BJ (cell line): ENCODE data around the gene ADAMTS18. TPM values are rescaled to one million over a fixed set of nuclear protein-coding genes. Genes with fewer than 3 reads are reported as not detected.

ENCODE experiments used
- CTCF ChIA-PET: fragments of 350-600 bp; formaldehyde crosslinking; extraction: SDS; loops from one replicate; lab custom pipeline; 2021; ENCODE audit warnings: antibody characterized with exemption, inconsistent platforms; lab: Yijun Ruan, JAX
- POLR2A ChIA-PET: fragments of 300-600 bp; sonication (Branson Sonifier 250); formaldehyde crosslinking; extraction: SDS; loops from one replicate; lab custom pipeline; 2021; ENCODE audit warnings: antibody characterized with exemption; lab: Charles Lee
- DNase-seq: peaks from one replicate; pipeline ENCODE4 v3.0.0-alpha.2; 2011; ENCODE audit warnings: low read depth
- H3K27me3 ChIP-seq: 2 replicates; pipeline ENCODE4 v1.6.0; 2011; ENCODE audit warnings: low read length; ENCODE audit not compliant: control insufficient read depth, insufficient read depth
- H3K36me3 ChIP-seq: 2 replicates; pipeline ENCODE4 v1.5.1; 2011; ENCODE audit warnings: low read length; ENCODE audit not compliant: control insufficient read depth, insufficient read depth
- H3K4me3 ChIP-seq: 2 replicates; pipeline ENCODE4 v1.5.1; 2011; ENCODE audit warnings: low read depth, mild to moderate bottlenecking, control low read depth, low read length
- polyA plus RNA-seq: library from polyadenylated mRNA; depleted of rRNA; stranded (reverse); fragments of >200 nt; gene quantifications from 2 replicates; pipeline ENCODE4 v1.2.3, GENCODE V29; 2011
- TF ChIP-seq, protein P1 (sequence below): IDR thresholded peaks from 2 replicates; pipeline ENCODE4 v1.5.1; 2011; ENCODE audit warnings: low read depth, mild to moderate bottlenecking, control low read depth, inconsistent platforms, low read length, moderate library complexity; ENCODE audit not compliant: insufficient read depth

Gene ADAMTS18
- polyA plus RNA-seq, 1 experiment = not detected

DNA sequence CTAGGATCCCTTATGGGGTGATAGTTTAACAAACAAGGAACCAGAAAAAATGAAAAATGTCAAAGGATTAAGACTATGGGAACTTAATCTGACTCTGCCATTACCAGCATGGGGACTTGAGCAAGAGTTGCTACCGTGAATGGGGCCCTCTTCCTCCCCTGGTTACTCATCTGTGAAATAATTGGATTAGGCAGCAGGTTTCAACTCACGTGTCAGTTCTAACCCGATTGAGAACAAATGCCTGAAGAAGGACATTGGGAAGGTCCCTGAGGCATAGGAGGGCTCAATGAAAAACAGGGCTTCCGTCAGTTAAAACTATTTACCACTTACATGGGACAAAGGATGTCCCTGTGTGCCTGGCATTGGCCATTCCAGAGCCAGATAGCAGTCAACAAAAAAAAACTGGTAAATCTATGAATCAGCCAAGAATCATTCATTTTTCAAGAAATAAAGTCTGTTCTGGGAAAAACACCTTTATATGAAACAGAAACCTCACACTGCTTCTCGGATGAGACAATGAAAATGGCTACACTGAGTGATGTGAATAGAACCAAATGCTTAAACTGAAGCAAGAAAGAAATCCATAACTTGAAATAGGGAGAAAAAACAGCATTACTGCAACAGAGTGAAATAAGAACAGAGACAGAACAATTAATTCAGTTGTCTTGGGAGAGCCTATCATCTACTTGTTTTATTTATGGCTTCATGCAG lies 104.3 kb downstream of the ADAMTS18 start:
- DNase-seq = no peak
- no peaks in the 10 kb centered on the region for H3K27me3 ChIP-seq
- no peaks in the 10 kb centered on the region for H3K36me3 ChIP-seq
- TF ChIP-seq, protein P1, sequence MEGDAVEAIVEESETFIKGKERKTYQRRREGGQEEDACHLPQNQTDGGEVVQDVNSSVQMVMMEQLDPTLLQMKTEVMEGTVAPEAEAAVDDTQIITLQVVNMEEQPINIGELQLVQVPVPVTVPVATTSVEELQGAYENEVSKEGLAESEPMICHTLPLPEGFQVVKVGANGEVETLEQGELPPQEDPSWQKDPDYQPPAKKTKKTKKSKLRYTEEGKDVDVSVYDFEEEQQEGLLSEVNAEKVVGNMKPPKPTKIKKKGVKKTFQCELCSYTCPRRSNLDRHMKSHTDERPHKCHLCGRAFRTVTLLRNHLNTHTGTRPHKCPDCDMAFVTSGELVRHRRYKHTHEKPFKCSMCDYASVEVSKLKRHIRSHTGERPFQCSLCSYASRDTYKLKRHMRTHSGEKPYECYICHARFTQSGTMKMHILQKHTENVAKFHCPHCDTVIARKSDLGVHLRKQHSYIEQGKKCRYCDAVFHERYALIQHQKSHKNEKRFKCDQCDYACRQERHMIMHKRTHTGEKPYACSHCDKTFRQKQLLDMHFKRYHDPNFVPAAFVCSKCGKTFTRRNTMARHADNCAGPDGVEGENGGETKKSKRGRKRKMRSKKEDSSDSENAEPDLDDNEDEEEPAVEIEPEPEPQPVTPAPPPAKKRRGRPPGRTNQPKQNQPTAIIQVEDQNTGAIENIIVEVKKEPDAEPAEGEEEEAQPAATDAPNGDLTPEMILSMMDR = no peak
- ChIA-PET CTCF (interaction anchor here (0.6 kb wide), 1 partner anchor 72 kb away, joined by 3 read pairs; no protein-coding TSS in a partner anchor), POLR2A (no interaction called here)
- H3K4me3 ChIP-seq = no peak overlapping the region

DNA sequence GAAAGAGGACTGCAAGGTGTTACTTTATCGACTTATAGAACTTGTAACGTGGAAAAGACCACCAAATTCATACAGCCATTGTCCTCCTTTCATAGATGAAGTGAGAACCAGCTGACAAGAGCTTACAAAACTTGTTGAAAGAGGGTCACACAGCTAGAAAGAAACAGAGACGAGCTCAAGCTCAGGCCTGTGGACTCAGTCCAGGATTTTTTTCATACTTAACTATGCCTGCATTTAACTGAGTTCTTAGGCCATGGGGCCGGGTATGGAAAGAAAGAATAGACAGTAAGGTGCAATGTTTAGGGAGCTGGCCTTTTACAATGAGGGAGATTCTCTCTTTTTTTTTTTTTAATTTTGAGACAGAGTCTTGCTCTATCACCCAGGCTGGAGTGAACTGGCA lies 106.1 kb downstream of the ADAMTS18 start:
- TF ChIP-seq, protein P1 = no peak
- POLR2A ChIA-PET = no interaction called here
- Histone ChIP-seq H3K27me3 (no peaks in the 10 kb centered on the region), H3K4me3 (no peak overlapping the region), H3K36me3 (no peaks in the 10 kb centered on the region)
- no peak for DNase-seq
- CTCF ChIA-PET = no interaction called here

DNA sequence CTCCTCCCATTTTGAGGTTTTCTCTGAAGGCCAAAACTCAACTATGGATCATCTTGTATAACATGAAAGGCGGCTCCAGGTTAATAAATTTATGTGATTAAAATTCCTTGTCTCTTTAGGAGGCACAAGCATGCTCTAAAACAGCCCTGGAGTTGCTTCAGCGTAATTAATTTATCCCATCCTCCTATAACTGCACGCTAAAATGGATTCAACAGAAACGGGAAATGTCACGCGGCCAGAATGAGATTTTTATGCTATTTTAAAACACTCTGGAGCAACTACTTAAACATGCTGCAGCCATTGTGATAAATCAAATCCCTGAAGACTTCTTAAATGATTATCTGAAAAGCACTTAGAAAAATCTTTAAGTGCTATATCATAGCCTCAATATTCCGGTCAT lies 106.6 kb downstream of the ADAMTS18 start:
- TF ChIP-seq, protein P1 = no peak
- ChIA-PET CTCF (no interaction called here), POLR2A (no interaction called here)
- Histone ChIP-seq H3K27me3 (peaks cover 1% of the 10 kb centered on the region; the same call in 1 of the 2 replicates), H3K36me3 (no peaks in the 10 kb centered on the region), H3K4me3 (no peak overlapping the region)
- DNase-seq = no peak

DNA sequence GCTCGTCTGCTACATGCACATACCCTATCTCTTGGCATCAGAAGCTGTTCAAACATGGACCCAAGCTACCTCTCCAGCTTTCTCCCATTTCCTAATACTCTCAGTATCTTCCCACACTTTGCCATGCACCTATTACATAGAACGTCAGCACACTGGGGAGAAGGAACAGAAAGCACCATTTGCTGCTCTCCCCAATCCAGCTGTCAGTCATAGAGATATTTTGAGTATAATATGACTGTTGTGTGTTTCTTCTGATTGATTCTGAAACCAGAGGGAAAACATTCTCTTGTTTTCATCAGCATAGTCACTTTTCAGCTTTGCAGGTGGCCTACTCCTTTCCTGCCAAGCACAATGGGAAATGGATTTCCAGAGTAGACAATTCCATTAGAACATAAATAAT lies 107.1 kb downstream of the ADAMTS18 start:
- Histone ChIP-seq H3K36me3 (no peaks in the 10 kb centered on the region), H3K27me3 (peaks cover 1% of the 10 kb centered on the region; the same call in 1 of the 2 replicates), H3K4me3 (no peak overlapping the region)
- CTCF ChIA-PET = no interaction called here
- no peak for DNase-seq
- POLR2A ChIA-PET = no interaction called here
- TF ChIP-seq, protein P1 = no peak

DNA sequence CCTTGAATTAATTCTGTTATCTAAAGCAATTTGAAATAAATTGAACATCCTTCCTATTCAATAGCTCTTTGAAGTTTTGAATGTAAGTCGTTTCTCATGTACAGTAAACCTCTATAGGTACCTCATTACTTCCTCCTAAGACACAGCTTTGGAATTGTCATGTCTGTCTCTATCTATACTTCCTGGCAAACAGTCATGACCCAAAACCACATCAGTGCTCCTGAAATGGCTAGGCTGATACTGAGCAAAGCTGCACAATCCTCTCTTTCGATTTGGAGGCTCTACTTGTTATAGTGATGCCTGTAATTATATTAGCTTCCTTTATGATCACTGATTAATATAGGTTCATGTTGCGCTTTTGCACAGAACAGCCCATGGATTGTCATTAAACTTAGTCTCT lies 110.1 kb downstream of the ADAMTS18 start:
- TF ChIP-seq, protein P1 = no peak
- peaks cover 1% of the 10 kb centered on the region; the same call in 1 of the 2 replicates for H3K27me3 ChIP-seq
- H3K36me3 ChIP-seq = no peaks in the 10 kb centered on the region
- POLR2A ChIA-PET = no interaction called here
- CTCF ChIA-PET = interaction anchor here (0.6 to 0.9 kb wide), 2 partner anchors 260 to 1540 kb away, joined by 3 to 4 read pairs; no protein-coding TSS in a partner anchor
- no peak for DNase-seq
- H3K4me3 ChIP-seq = no peak overlapping the region
